B cell (primary cell): Measurements from ENCODE around the gene DDOST. TPM values are rescaled to one million over a fixed set of nuclear protein-coding genes. Genes with fewer than 3 reads are reported as not detected.

Experiments used
- ATAC-seq: fragments of 200-7000 bp; cut with Tn5 transposase; one replicate; pipeline ENCODE4 v1.10.0; 2021; ENCODE audit warnings: low read depth, mild to moderate bottlenecking, moderate number of reproducible peaks, moderate library complexity
- CTCF ChIA-PET: fragments of 350-600 bp; sonication (Branson Sonifier 250); formaldehyde crosslinking; loops from one replicate; lab custom pipeline; 2021; ENCODE audit warnings: antibody characterized with exemption, inconsistent platforms; lab: Charles Lee
- POLR2A ChIA-PET: fragments of 350-600 bp; sonication (Branson Sonifier 250); formaldehyde crosslinking; loops from one replicate; lab custom pipeline; 2021; ENCODE audit warnings: antibody characterized with exemption; lab: Charles Lee
- DNase-seq: peaks from one replicate; pipeline ENCODE4 v3.0.0; 2013
- H2AFZ ChIP-seq: 2 replicates; pipeline ENCODE4 v1.6.1; 2012; ENCODE audit warnings: mild to moderate bottlenecking, low read depth, low read length; ENCODE audit not compliant: insufficient read depth, poor library complexity, severe bottlenecking
- H3K27ac ChIP-seq, 2 donors: 1 replicate in 1 of 2; 2 replicates in 1 of 2; pipeline ENCODE4 v1.5.1; 2012 to 2013; ENCODE audit warnings: low read length in 2 of 2, mild to moderate bottlenecking in 2 of 2, moderate library complexity in 1 of 2
- H3K27me3 ChIP-seq, 4 experiments: fragments of 200-600 bp in 1 of 4; sonication (generic) in 1 of 4; replicated peaks in 1 of 4; 1 replicate in 2 of 4; 2 replicates in 2 of 4; pipeline versions ENCODE4 v1.6.1 to v1.7.0; 2013 to 2016; ENCODE audit warnings: low read length in 3 of 4, mild to moderate bottlenecking in 2 of 4, mixed read lengths in 1 of 4, moderate library complexity in 1 of 4; ENCODE audit not compliant: insufficient read depth in 4 of 4, control insufficient read depth in 3 of 4; ENCODE audit errors: control extremely low read depth in 1 of 4
- H3K36me3 ChIP-seq, 2 experiments: replicated peaks in 1 of 2; 1 replicate in 1 of 2; 2 replicates in 1 of 2; pipeline versions ENCODE4 v1.6.1 to v1.7.1; 2013; ENCODE audit warnings: low read length in 1 of 2; ENCODE audit not compliant: insufficient read depth in 2 of 2, control insufficient read depth in 1 of 2; ENCODE audit errors: control extremely low read depth in 1 of 2, extremely low read depth in 1 of 2
- H3K4me1 ChIP-seq, 2 donors: fragments of 200-600 bp in 1 of 2; sonication (generic) in 1 of 2; 1 replicate in 1 of 2; 2 replicates in 1 of 2; pipeline versions ENCODE4 v1.5.1 to v1.6.1; 2013 to 2017; ENCODE audit warnings: low read length in 2 of 2; ENCODE audit not compliant: control insufficient read depth in 2 of 2, insufficient read depth in 2 of 2
- H3K4me2 ChIP-seq: replicated peaks from 2 replicates; pipeline ENCODE3; 2012; ENCODE audit warnings: mild to moderate bottlenecking, low read depth, low read length; ENCODE audit not compliant: poor library complexity, severe bottlenecking
- H3K4me3 ChIP-seq, 5 experiments: fragments of 200-600 bp in 1 of 5; sonication (generic) in 1 of 5; 1 replicate in 3 of 5; 2 replicates in 2 of 5; pipeline versions ENCODE4 v1.5.1 to v1.7.0; 2011 to 2016; ENCODE audit warnings: low read length in 4 of 5, mild to moderate bottlenecking in 4 of 5, low read depth in 2 of 5, control low read depth in 1 of 5, moderate library complexity in 1 of 5; ENCODE audit not compliant: insufficient read depth in 1 of 5; ENCODE audit errors: control extremely low read depth in 1 of 5, extremely low read depth in 1 of 5
- H3K79me2 ChIP-seq: fragments of 200-600 bp; sonication (generic); one replicate; pipeline ENCODE4 v1.6.0; 2016; ENCODE audit warnings: low read length; ENCODE audit not compliant: control insufficient read depth, insufficient read depth
- H3K9ac ChIP-seq: fragments of 200-600 bp; sonication (generic); 2 replicates; pipeline ENCODE4 v1.6.1; 2017; ENCODE audit warnings: mild to moderate bottlenecking, low read length, moderate library complexity
- H3K9me3 ChIP-seq, 3 donors: one replicate each; pipeline versions ENCODE4 v1.6.1 to v1.7.1; 2013; ENCODE audit warnings: low read length in 2 of 3; ENCODE audit not compliant: control insufficient read depth in 2 of 3, insufficient read depth in 1 of 3; ENCODE audit errors: control extremely low read depth in 1 of 3
- H4K20me1 ChIP-seq: 2 replicates; pipeline ENCODE4 v1.6.0; 2012; ENCODE audit warnings: mild to moderate bottlenecking, low read length; ENCODE audit not compliant: insufficient read depth, control insufficient read depth, poor library complexity, severe bottlenecking
- H3K27ac Mint-ChIP-seq: one replicate; pipeline ENCODE4 v1.8.0; 2021; ENCODE audit warnings: mixed read lengths
- H3K27me3 Mint-ChIP-seq: one replicate; pipeline ENCODE4 v1.8.0; 2021; ENCODE audit warnings: mixed read lengths
- H3K4me1 Mint-ChIP-seq: one replicate; pipeline ENCODE4 v1.8.0; 2021; ENCODE audit warnings: mixed read lengths
- H3K4me3 Mint-ChIP-seq: one replicate; pipeline ENCODE4 v1.8.0; 2021; ENCODE audit warnings: mixed read lengths
- H3K9me3 Mint-ChIP-seq: one replicate; pipeline ENCODE4 v1.8.0; 2022; ENCODE audit warnings: mixed read lengths; ENCODE audit not compliant: insufficient read depth
- EZH2 ChIP-seq: IDR thresholded peaks from 2 replicates; pipeline ENCODE4 v1.6.1; 2012; ENCODE audit warnings: borderline replicate concordance, low read depth, mild to moderate bottlenecking, moderate library complexity, low read length; ENCODE audit not compliant: insufficient read depth, poor library complexity, severe bottlenecking
- WGBS: methylation state at CpG from one replicate; pipeline ENCODE4 v1.1.5; 2013; ENCODE audit warnings: missing lambda C conversion rate; ENCODE audit not compliant: insufficient coverage; 5-methylcytosine and 5-hydroxymethylcytosine counted together
- intact Hi-C: fragments of 100-400 bp; cut with micrococcal nuclease; formaldehyde crosslinking; loops from one replicate; pipeline ENCODE4 v1.10.0; 2022
- polyA plus RNA-seq: library from polyadenylated mRNA; depleted of rRNA; stranded (reverse); fragments of >200 nt; gene quantifications from 2 replicates; pipeline ENCODE4 v1.2.3, GENCODE V29; 2012
- total RNA-seq, 2 donors: library from RNA; stranded (reverse); fragments of 120-200 nt in 1 of 2; gene quantifications; 1 replicate in 1 of 2; 2 replicates in 1 of 2; pipeline versions ENCODE4 v1.2.3 to v1.2.4, GENCODE V29; 2013 to 2022
- TF ChIP-seq, protein P1 (sequence below): fragments of 200-600 bp; IDR thresholded peaks from one replicate; pipeline ENCODE4 v1.8.0; 2022; ENCODE audit warnings: antibody characterized with exemption, mild to moderate bottlenecking

Gene DDOST
- total and polyA plus RNA-seq, 2 donors (not counting 1 experiment from before 2014, with no cell fraction given), result 73.5 to 99.2 TPM

DNA sequence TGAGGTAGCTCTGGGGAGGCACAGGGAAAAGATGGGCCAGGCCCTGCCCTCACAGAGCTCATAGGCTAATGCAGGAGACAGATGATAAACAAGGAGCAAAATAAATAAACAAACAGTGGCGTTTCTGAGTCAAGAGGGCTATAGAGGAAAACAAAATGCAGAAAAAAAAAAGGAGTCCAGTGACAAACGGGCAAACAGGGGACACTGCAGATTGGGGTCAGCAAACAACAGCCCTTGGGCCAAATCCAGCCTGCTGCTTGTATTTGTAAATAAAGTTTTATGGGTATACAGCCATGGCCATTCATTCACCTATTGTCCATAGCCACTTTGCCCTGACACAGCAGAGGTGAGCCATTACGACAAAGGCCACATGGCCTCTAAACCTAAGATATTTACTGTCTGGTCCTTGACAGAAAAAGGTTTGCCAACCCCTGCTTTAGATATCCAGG lies 47.0 kb downstream of the DDOST start:
- Histone ChIP-seq H3K9ac (no peak overlapping the region), H4K20me1 (no peaks in the 10 kb centered on the region), H3K4me1 (no peaks in the 10 kb centered on the region), H3K79me2 (no peaks in the 10 kb centered on the region), H3K4me3 (no peak overlapping the region), H3K27me3 (peaks cover 0 to 3% (median 0%) of the 10 kb centered on the region in 4 experiments), H3K4me2 (no peak overlapping the region), H3K9me3 (no peaks in the 10 kb centered on the region), H3K27ac (no peak overlapping the region), H3K36me3 (no peaks in the 10 kb centered on the region), H2AFZ (no peak overlapping the region)
- DNase-seq (no peak), ATAC-seq (no peak)
- TF ChIP-seq, protein P1, sequence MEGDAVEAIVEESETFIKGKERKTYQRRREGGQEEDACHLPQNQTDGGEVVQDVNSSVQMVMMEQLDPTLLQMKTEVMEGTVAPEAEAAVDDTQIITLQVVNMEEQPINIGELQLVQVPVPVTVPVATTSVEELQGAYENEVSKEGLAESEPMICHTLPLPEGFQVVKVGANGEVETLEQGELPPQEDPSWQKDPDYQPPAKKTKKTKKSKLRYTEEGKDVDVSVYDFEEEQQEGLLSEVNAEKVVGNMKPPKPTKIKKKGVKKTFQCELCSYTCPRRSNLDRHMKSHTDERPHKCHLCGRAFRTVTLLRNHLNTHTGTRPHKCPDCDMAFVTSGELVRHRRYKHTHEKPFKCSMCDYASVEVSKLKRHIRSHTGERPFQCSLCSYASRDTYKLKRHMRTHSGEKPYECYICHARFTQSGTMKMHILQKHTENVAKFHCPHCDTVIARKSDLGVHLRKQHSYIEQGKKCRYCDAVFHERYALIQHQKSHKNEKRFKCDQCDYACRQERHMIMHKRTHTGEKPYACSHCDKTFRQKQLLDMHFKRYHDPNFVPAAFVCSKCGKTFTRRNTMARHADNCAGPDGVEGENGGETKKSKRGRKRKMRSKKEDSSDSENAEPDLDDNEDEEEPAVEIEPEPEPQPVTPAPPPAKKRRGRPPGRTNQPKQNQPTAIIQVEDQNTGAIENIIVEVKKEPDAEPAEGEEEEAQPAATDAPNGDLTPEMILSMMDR, result no peak
- TF ChIP-seq EZH2, result no peak
- Mint-ChIP-seq H3K27me3 (peaks cover 4% of the 10 kb centered on the region), H3K27ac (no peak overlapping the region), H3K4me1 (no peaks in the 10 kb centered on the region), H3K9me3 (no peaks in the 10 kb centered on the region), H3K4me3 (no peak overlapping the region)
- CTCF ChIA-PET, result no interaction called here
- POLR2A ChIA-PET, result no interaction called here
- intact Hi-C loops, result no loop called here
- 100% methylated on average over 1 of the region's 3 CpGs for WGBS

DNA sequence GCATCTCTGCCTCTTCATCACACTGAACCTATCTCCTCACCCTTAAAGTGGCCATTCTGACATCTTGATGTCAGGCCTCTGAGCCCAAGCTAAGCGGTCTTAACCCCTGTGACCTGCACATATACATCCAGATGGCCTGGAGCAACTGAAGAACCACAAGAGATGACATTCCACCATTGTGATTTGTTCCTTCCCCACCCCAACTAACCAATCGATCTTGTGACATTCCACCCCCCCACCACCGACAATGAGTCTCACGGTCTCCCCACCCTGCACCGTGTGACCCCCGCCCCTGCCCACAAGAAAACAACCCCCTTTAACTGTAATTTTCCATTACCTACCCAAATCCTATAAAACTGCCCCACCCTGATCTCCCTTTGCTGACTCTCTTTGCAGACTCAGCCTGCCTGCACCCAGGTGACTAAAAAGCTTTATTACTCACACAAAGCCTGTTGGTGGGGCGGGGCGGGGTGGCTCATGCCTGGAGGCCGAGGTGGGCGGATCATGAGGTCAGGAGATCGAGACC lies 48.9 kb downstream of the DDOST start:
- no peak for TF ChIP-seq EZH2
- TF ChIP-seq, protein P1, result no peak
- Mint-ChIP-seq H3K4me1 (no peaks in the 10 kb centered on the region), H3K4me3 (no peak overlapping the region), H3K9me3 (no peaks in the 10 kb centered on the region), H3K27ac (no peak overlapping the region), H3K27me3 (peaks cover 5% of the 10 kb centered on the region)
- no peak for DNase-seq
- Histone ChIP-seq H3K27ac (no peak overlapping the region), H3K27me3 (peaks cover 0 to 3% (median 0%) of the 10 kb centered on the region in 4 experiments), H2AFZ (no peak overlapping the region), H3K4me1 (no peaks in the 10 kb centered on the region), H4K20me1 (no peaks in the 10 kb centered on the region), H3K79me2 (no peaks in the 10 kb centered on the region), H3K9ac (no peak overlapping the region), H3K4me2 (no peak overlapping the region), H3K36me3 (no peaks in the 10 kb centered on the region), H3K4me3 (no peak overlapping the region), H3K9me3 (no peaks in the 10 kb centered on the region)
- ChIA-PET CTCF (no interaction called here), POLR2A (no interaction called here)
- intact Hi-C loops, result no loop called here
- ATAC-seq, result no peak
- WGBS, result 83% methylated on average over 8 of the region's 11 CpGs
